ENCODE measurements around the gene GTF3C5.

GTF3C5 gene

GRCh38 chr9:133064241-133065069 is 33.7 kb downstream of the GTF3C5 start:
- TF ChIP-seq, protein P1, sequence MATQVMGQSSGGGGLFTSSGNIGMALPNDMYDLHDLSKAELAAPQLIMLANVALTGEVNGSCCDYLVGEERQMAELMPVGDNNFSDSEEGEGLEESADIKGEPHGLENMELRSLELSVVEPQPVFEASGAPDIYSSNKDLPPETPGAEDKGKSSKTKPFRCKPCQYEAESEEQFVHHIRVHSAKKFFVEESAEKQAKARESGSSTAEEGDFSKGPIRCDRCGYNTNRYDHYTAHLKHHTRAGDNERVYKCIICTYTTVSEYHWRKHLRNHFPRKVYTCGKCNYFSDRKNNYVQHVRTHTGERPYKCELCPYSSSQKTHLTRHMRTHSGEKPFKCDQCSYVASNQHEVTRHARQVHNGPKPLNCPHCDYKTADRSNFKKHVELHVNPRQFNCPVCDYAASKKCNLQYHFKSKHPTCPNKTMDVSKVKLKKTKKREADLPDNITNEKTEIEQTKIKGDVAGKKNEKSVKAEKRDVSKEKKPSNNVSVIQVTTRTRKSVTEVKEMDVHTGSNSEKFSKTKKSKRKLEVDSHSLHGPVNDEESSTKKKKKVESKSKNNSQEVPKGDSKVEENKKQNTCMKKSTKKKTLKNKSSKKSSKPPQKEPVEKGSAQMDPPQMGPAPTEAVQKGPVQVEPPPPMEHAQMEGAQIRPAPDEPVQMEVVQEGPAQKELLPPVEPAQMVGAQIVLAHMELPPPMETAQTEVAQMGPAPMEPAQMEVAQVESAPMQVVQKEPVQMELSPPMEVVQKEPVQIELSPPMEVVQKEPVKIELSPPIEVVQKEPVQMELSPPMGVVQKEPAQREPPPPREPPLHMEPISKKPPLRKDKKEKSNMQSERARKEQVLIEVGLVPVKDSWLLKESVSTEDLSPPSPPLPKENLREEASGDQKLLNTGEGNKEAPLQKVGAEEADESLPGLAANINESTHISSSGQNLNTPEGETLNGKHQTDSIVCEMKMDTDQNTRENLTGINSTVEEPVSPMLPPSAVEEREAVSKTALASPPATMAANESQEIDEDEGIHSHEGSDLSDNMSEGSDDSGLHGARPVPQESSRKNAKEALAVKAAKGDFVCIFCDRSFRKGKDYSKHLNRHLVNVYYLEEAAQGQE (IDR thresholded peaks at IDR 0.05; ENCODE audit: insufficient read depth in 1 of 2, low read depth in 2 of 2, low read length in 2 of 2), result no peak
- no peak for TF ChIP-seq POLR2AphosphoS5 (IDR thresholded peaks at IDR 0.05; ENCODE audit: low read depth, low read length)
- no peak for TF ChIP-seq TAF1 (IDR thresholded peaks at IDR 0.05; ENCODE audit: borderline replicate concordance, insufficient read depth, low read length)
- TF ChIP-seq FOXP2 (optimal IDR thresholded peaks at IDR 0.05; ENCODE audit: borderline replicate concordance, extremely low read depth, extremely low read length, insufficient read depth), result no peak
- no peak for TF ChIP-seq SIN3A (IDR thresholded peaks at IDR 0.05; ENCODE audit: borderline replicate concordance, insufficient read depth, low read length)

- TF ChIP-seq POLR2AphosphoS5 (IDR thresholded peaks at IDR 0.05; ENCODE audit: low read depth, low read length) (no peak), FOXP2 (optimal IDR thresholded peaks at IDR 0.05; ENCODE audit: borderline replicate concordance, extremely low read depth, extremely low read length, insufficient read depth) (no peak)
Observed at GRCh38 chr9:133065070-133065388, 34.2 kb downstream of the GTF3C5 start.

GRCh38 chr9:133066181-133066983 is 35.6 kb downstream of the GTF3C5 start:
- TF ChIP-seq FOXP2 (optimal IDR thresholded peaks at IDR 0.05; ENCODE audit: borderline replicate concordance, extremely low read depth, extremely low read length, insufficient read depth) (no peak), SIN3A (IDR thresholded peaks at IDR 0.05; ENCODE audit: borderline replicate concordance, insufficient read depth, low read length) (no peak), POLR2AphosphoS5 (IDR thresholded peaks at IDR 0.05; ENCODE audit: low read depth, low read length) (no peak), TAF1 (IDR thresholded peaks at IDR 0.05; ENCODE audit: borderline replicate concordance, insufficient read depth, low read length) (no peak)
- TF ChIP-seq, protein P1 (IDR thresholded peaks at IDR 0.05; ENCODE audit: insufficient read depth in 1 of 2, low read depth in 2 of 2, low read length in 2 of 2), result no peak

GRCh38 chr9:133067006-133067405 is 36.2 kb downstream of the GTF3C5 start:
- TF ChIP-seq POLR2AphosphoS5 (IDR thresholded peaks at IDR 0.05; ENCODE audit: low read depth, low read length), result no peak
- TF ChIP-seq, protein P1 (IDR thresholded peaks at IDR 0.05; ENCODE audit: insufficient read depth in 1 of 2, low read depth in 2 of 2, low read length in 2 of 2), result no peak

GRCh38 chr9:133067813-133068212 is 37.0 kb downstream of the GTF3C5 start:
- TF ChIP-seq FOXP2 (optimal IDR thresholded peaks at IDR 0.05; ENCODE audit: borderline replicate concordance, extremely low read depth, extremely low read length, insufficient read depth), result no peak

GRCh38 chr9:133071484-133072150 is 40.8 kb downstream of the GTF3C5 start:
- no peak for TF ChIP-seq SIN3A (IDR thresholded peaks at IDR 0.05; ENCODE audit: borderline replicate concordance, insufficient read depth, low read length)

Measured in PFSK-1 (cell line).